ACC112 (cell line): ENCODE data around the gene DDX43.
"Not testable (repeated sequence)": the region's sequence is repeated elsewhere in the genome, so short reads cannot be mapped to it uniquely, and the experiment has no call there.

Experiments
- H2AFZ ChIP-seq: fragments of 200-600 bp; sonication (generic); one replicate; pipeline ENCODE4 v1.6.0; 2017; ENCODE audit warnings: antibody characterized with exemption, low read length; ENCODE audit not compliant: unreplicated experiment
- H3K27ac ChIP-seq: fragments of 200-600 bp; sonication (generic); 2 replicates; pipeline ENCODE4 v1.5.1; 2014; ENCODE audit warnings: low read depth, mild to moderate bottlenecking, antibody characterized with exemption, low read length, moderate library complexity
- H3K27me3 ChIP-seq: fragments of 200-600 bp; sonication (generic); 2 replicates; pipeline ENCODE4 v1.6.1; 2014; ENCODE audit warnings: mild to moderate bottlenecking, antibody characterized with exemption, low read length, moderate library complexity, mixed read lengths; ENCODE audit not compliant: insufficient read depth
- H3K36me3 ChIP-seq: fragments of 200-600 bp; sonication (generic); 2 replicates; pipeline ENCODE4 v1.6.1; 2016; ENCODE audit warnings: mild to moderate bottlenecking, antibody characterized with exemption, low read length, moderate library complexity, mixed read lengths; ENCODE audit not compliant: insufficient read depth
- H3K4me1 ChIP-seq: fragments of 200-600 bp; sonication (generic); one replicate; pipeline ENCODE4 v1.6.1; 2016; ENCODE audit warnings: low read length, mixed read lengths; ENCODE audit not compliant: insufficient read depth, unreplicated experiment, control insufficient read depth
- H3K4me3 ChIP-seq: fragments of 200-600 bp; sonication (generic); 2 replicates; pipeline ENCODE4 v1.5.1; 2014; ENCODE audit warnings: mild to moderate bottlenecking, low read depth, low read length
- H3K79me2 ChIP-seq: fragments of 200-600 bp; sonication (generic); one replicate; pipeline ENCODE4 v1.6.0; 2016; ENCODE audit warnings: low read length; ENCODE audit not compliant: control insufficient read depth, unreplicated experiment, insufficient read depth

The DDX43 gene

GRCh38 chr6:73367761-73368355 lies 26.8 kb upstream of the DDX43 start:
- Histone ChIP-seq H2AFZ (no peak overlapping the region), H3K27me3 (no peaks in the 10 kb centered on the region), H3K79me2 (no peaks in the 10 kb centered on the region), H3K4me1 (no peaks in the 10 kb centered on the region), H3K4me3 (no peak overlapping the region), H3K36me3 (no peaks in the 10 kb centered on the region), H3K27ac (no peak overlapping the region)

DNA sequence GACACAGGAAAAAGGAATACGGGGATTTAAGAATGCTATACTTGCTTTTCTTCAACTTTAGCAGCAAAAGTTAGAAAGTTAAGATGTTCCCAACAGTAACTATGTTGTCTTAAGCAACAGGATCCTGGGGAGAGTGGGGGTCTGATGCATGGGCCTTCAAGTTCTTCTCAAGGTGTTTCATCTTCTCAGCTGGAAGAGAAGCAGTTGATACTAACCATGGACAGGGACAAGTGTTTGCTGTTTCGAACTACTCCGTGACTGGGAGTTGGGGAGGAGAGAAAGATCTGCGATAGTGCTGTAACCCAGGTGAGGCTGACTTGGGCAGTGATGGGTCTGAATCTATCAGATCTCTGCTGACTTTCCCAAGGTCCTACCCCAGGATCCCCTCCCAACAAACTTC lies 26.0 kb upstream of the DDX43 start:
- Histone ChIP-seq H2AFZ (no peak overlapping the region), H3K79me2 (no peaks in the 10 kb centered on the region), H3K4me1 (no peaks in the 10 kb centered on the region), H3K27me3 (no peaks in the 10 kb centered on the region), H3K4me3 (no peak overlapping the region), H3K36me3 (no peaks in the 10 kb centered on the region), H3K27ac (no peak overlapping the region)

- H3K27ac ChIP-seq: no peak overlapping the region
- H2AFZ ChIP-seq: no peak overlapping the region
- H3K79me2 ChIP-seq: no peaks in the 10 kb centered on the region
- H3K27me3 ChIP-seq: no peaks in the 10 kb centered on the region
- no peaks in the 10 kb centered on the region for H3K4me1 ChIP-seq
- no peak overlapping the region for H3K4me3 ChIP-seq
- H3K36me3 ChIP-seq: no peaks in the 10 kb centered on the region
Observed at GRCh38 chr6:73369157-73369556, 25.5 kb upstream of the DDX43 start.

- no peak within 1 kb of the TSS for H3K4me3 ChIP-seq
- no peak within 1 kb of the TSS for H2AFZ ChIP-seq
- no peaks in the 10 kb centered on the region for H3K36me3 ChIP-seq
- H3K27ac ChIP-seq: no peak within 1 kb of the TSS
- no peaks in the 10 kb centered on the region for H3K4me1 ChIP-seq
- H3K27me3 ChIP-seq: no peaks in the 10 kb centered on the region
- H3K79me2 ChIP-seq: no peaks in the 10 kb centered on the region
Observed at GRCh38 chr6:73369563-73369962, 25.1 kb upstream of the DDX43 start, which contains the start of gene OOEP. OOEP (minus strand) TSS chr6:73369897; CDS start chr6:73369792, 105 bp downstream.

- Histone ChIP-seq H3K27ac (no peak overlapping the region), H3K4me1 (no peaks in the 10 kb centered on the region), H2AFZ (no peak overlapping the region)
Observed at GRCh38 chr6:73371984-73372383, 22.6 kb upstream of the DDX43 start.

GRCh38 chr6:73372516-73372915 lies 22.1 kb upstream of the DDX43 start:
- no peak overlapping the region for H3K27ac ChIP-seq
- no peaks in the 10 kb centered on the region for H3K4me1 ChIP-seq
- H3K36me3 ChIP-seq: no peaks in the 10 kb centered on the region
- H2AFZ ChIP-seq: no peak overlapping the region
- H3K4me3 ChIP-seq: no peak overlapping the region
- no peaks in the 10 kb centered on the region for H3K27me3 ChIP-seq
- H3K79me2 ChIP-seq: no peaks in the 10 kb centered on the region

More at GRCh38 chr6:73371984-73372383, 22.6 kb upstream of the DDX43 start:
- no peaks in the 10 kb centered on the region for H3K27me3 ChIP-seq
- no peaks in the 10 kb centered on the region for H3K36me3 ChIP-seq
- H3K4me3 ChIP-seq: no peak overlapping the region
- no peaks in the 10 kb centered on the region for H3K79me2 ChIP-seq

DNA sequence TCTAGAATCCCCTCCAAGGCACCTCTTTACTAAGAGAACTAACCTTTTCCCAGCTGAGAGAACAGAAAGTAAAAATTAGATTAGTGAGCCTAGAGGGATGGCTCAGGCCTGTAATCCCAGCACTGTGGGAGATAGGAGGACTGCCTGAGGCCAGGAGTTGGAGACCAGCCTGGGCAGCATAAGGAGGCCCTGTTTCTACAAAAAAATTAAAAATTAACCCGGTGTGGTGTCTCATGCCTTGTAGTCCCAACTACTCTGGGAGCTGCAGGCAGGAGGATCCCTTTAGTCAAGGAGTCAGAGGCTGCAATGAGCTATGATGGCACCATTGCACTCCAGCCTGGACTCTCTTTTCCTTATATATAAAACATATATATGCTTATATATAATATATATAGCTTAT lies 19.4 kb upstream of the DDX43 start:
- Histone ChIP-seq H3K4me3 (no peak overlapping the region), H3K36me3 (no peaks in the 10 kb centered on the region), H3K79me2 (no peaks in the 10 kb centered on the region), H3K4me1 (no peaks in the 10 kb centered on the region), H2AFZ (no peak overlapping the region), H3K27ac (no peak overlapping the region), H3K27me3 (no peaks in the 10 kb centered on the region)

DNA sequence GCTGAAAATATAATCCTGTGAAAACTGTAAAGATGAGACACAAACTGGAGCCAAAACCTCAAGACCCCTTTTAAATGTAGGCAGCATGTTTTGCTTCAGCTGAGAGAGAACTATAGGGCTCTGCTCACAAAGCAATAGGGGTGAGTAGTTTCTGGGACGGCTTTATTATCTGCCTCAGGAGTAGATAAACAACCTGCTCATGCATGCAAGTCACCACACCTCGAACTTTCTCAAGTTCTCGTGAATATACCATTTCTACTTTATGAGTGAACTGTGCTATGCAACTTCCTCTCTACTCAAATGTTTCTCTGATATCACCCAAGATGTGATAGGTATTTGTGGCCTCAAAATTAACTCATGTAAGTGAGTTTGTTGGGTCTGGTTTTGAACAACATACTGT lies 17.4 kb upstream of the DDX43 start:
- H3K36me3 ChIP-seq: no peaks in the 10 kb centered on the region
- no peaks in the 10 kb centered on the region for H3K4me1 ChIP-seq
- no peak overlapping the region for H2AFZ ChIP-seq
- no peaks in the 10 kb centered on the region for H3K27me3 ChIP-seq
- no peak overlapping the region for H3K4me3 ChIP-seq
- no peak overlapping the region for H3K27ac ChIP-seq
- no peaks in the 10 kb centered on the region for H3K79me2 ChIP-seq

DNA sequence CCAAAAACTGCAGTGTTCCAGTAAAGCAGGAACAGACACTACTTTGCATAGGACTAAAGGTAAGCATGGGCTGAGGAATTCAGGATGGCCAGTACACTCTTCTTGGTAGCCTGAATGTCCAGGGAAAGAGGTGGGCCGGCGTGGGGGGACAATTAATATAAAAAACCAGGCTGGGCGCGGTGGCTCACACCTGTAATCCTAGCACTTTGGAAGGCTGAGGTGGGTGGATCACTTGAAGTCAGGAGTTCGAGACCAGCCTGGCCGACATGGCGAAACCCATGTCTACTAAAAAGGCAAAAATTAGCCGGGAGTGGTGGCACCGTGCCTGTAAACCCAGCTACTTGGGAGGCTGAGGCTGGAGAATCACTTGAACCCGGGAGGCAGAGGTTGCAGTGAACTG lies 13.1 kb upstream of the DDX43 start:
- H3K27me3 ChIP-seq, H2AFZ ChIP-seq, H3K4me3 ChIP-seq, H3K4me1 ChIP-seq, H3K27ac ChIP-seq, H3K79me2 ChIP-seq, H3K36me3 ChIP-seq: not testable (repeated sequence)

DNA sequence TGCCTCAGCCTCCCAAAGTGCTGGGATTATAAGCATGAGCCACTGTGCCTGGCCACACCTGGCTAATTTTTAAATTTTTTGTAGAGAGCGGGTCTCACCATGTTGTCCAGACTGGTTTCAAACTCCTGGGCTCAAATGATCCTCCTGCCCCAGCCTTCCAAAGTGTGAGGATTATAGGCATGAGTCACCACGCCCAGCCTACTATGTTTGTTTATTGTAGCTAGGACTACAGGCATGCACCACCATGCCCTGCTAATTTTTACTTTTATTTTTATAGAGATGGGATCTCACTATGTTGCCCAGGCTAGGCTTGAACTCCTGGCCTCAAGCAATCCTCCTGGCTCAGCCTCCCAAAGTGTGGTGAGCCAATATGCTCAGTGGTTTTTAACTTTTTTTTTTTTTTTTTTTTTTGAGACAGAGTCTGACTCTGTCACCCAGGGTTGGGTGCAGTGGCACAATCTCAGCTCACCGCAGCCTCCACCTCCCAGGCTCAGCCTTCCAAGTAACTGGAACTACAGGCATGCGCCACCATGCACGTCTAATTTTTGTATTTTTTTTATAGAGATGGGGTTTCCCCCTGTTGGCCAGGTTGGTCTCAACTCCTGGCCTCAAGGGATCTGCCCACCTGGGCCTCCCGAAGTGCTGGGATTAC lies 12.0 kb upstream of the DDX43 start:
- no peak overlapping the region for H3K4me3 ChIP-seq
- H3K79me2 ChIP-seq: no peaks in the 10 kb centered on the region
- H3K4me1 ChIP-seq: no peaks in the 10 kb centered on the region
- H3K27ac ChIP-seq: no peak overlapping the region
- H2AFZ ChIP-seq: no peak overlapping the region
- no peaks in the 10 kb centered on the region for H3K36me3 ChIP-seq
- no peaks in the 10 kb centered on the region for H3K27me3 ChIP-seq

DNA sequence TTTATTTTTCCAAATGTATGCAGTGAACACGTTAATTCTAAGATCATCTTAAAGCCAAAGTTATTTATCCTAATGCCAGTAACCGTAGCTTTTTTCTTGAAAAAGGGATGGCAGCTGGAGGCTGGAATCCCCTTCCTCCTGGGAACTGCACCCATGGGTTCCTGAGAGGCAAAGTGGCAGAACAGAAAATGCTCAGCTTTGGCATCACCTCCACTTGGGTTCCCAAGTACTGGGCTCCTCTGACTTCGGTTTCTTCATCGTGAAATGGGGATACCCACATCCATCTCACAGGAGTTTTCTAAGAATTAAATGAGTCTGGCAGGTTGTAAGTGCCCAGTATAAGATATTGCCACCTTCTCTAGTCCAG lies 6.2 kb upstream of the DDX43 start:
- Histone ChIP-seq H3K4me1 (no peaks in the 10 kb centered on the region), H3K36me3 (no peaks in the 10 kb centered on the region), H3K27me3 (no peaks in the 10 kb centered on the region), H3K27ac (no peak overlapping the region), H3K4me3 (peak overlapping the region; percentile 79), H2AFZ (peak overlapping the region; percentile 79), H3K79me2 (no peaks in the 10 kb centered on the region)
